IPS DF 6.9 (cell line): Measurements from ENCODE around the gene TNFRSF4.

ENCODE experiments used
- DNase-seq: peaks from one replicate; pipeline ENCODE4 v3.0.0-alpha.2; 2013; ENCODE audit warnings: low read depth, low spot score
- H3K27ac ChIP-seq: one replicate; pipeline ENCODE4 v1.5.1; 2013; ENCODE audit warnings: low read length, control low read depth
- H3K27me3 ChIP-seq: 2 replicates; pipeline ENCODE4 v1.6.1; 2013; ENCODE audit warnings: mild to moderate bottlenecking, low read length; ENCODE audit not compliant: control insufficient read depth, insufficient read depth
- H3K36me3 ChIP-seq: 2 replicates; pipeline ENCODE4 v1.6.1; 2013; ENCODE audit warnings: low read length; ENCODE audit not compliant: control insufficient read depth, insufficient read depth
- H3K4me1 ChIP-seq: 2 replicates; pipeline ENCODE4 v1.6.1; 2013; ENCODE audit warnings: low read length; ENCODE audit not compliant: control insufficient read depth, insufficient read depth
- H3K4me3 ChIP-seq: 2 replicates; pipeline ENCODE4 v1.5.1; 2013; ENCODE audit warnings: mild to moderate bottlenecking, low read length
- H3K9me3 ChIP-seq: 2 replicates; pipeline ENCODE4 v1.6.1; 2013; ENCODE audit warnings: low read length, inconsistent platforms; ENCODE audit not compliant: control insufficient read depth, insufficient read depth
- WGBS: extraction: QIAGEN DNeasy Blood & Tissue Kit; methylation state at CpG from one replicate; pipeline ENCODE4 v1.1.7; 2013; ENCODE audit warnings: mixed read lengths, missing lambda C conversion rate; ENCODE audit not compliant: insufficient read length, insufficient coverage; 5-methylcytosine and 5-hydroxymethylcytosine counted together

Gene TNFRSF4

DNA sequence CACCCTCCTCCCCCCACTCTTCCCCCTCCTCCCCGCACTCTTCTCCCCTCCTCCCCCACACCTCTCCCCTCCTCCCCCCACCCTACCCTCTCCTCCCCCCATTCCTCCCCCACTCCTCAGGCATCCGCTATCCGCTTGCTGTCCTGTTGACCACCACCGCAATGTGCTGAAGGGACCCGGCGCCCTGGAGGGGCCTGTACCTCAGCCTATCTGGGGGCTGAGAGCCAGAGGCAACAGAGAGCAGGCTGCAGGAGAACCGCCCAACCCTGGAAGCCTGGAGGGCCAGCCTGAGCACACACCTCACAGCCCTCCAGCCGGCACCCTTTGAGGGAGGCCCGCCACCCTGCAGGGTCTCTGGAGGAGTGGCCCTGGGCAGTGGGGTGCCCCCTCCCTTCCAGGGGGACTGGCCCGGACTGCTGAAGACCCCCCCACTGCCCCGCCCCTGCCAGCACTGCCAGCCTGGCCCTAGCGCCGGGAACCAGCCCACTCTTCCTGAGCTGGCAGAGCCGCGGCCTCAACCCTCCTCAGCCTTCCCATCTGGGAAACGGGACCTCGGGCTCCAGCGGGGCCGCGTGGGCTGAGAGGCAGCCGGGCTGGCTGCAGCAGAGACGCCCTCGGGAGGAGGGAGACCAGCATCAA is 31.3 kb upstream of the TNFRSF4 start:
- H3K4me1 ChIP-seq = peaks cover 8% of the 10 kb centered on the region
- no peak overlapping the region for H3K4me3 ChIP-seq
- no CpG with 5 or more reads among the region's 23 CpGs for WGBS
- no peaks in the 10 kb centered on the region for H3K9me3 ChIP-seq
- no peaks in the 10 kb centered on the region; the same call in 1 of the 2 replicates for H3K27me3 ChIP-seq
- no peaks in the 10 kb centered on the region for H3K36me3 ChIP-seq
- no peak for DNase-seq
- no peak overlapping the region for H3K27ac ChIP-seq

DNA sequence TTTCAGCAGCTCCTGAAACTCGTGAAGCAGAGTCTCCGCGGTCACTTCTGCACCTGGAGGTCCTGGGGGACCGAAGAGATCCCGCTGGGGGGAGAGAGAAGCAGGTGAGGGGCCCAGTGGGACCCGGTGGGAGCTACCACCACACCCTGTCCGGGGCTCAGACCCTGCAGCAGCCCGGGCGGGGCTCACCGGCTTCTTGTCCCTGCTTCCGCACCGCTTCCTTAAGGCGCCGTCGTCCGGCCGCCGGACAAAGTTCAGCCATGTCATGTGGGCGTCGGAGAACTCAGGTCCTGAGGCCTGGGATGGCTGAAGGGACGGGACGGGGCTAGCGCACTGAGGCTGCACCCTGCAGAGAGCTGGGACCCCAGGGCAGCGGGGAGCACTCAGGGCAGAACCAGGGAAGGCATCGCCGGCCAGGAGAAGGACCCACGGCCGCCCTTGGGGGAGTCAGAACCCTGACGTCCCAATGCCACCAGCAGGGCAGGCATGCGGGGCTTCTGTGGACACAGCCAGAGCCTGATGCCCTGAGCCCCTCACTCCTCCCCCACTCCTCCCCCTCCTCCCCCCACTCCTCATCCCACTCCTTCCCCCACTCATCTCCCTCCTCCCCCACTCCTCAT is 30.3 kb upstream of the TNFRSF4 start:
- Histone ChIP-seq H3K4me3 (no peak overlapping the region), H3K4me1 (peaks cover 8% of the 10 kb centered on the region), H3K9me3 (no peaks in the 10 kb centered on the region), H3K36me3 (no peaks in the 10 kb centered on the region), H3K27me3 (no peaks in the 10 kb centered on the region; the same call in 1 of the 2 replicates), H3K27ac (no peak overlapping the region)
- no peak for DNase-seq
- WGBS = no CpG with 5 or more reads among the region's 30 CpGs

DNA sequence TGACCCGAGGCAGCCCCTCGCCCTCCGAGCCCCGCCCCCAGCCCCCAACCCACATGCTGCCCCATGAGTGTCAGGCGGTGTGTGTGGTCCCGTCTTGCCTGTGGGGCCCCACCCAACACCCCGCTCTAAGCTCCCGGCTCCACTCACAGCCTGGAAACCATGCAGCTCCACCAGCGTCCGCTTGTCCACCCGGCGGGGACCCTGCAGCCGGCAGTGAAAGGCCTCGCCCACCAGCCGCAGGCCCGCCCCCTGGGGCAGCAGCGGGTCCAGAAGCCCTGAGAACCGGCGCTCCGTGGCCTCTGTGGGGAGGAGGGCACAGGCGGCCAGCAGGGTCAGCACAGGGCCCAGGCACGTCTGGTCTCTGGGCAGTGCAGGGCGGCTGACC is 29.8 kb upstream of the TNFRSF4 start:
- Histone ChIP-seq H3K36me3 (no peaks in the 10 kb centered on the region), H3K27me3 (no peaks in the 10 kb centered on the region; the same call in 1 of the 2 replicates), H3K9me3 (no peaks in the 10 kb centered on the region), H3K4me1 (peaks cover 8% of the 10 kb centered on the region), H3K4me3 (no peak overlapping the region), H3K27ac (no peak overlapping the region)
- DNase-seq = no peak
- no CpG with 5 or more reads among the region's 23 CpGs for WGBS

DNA sequence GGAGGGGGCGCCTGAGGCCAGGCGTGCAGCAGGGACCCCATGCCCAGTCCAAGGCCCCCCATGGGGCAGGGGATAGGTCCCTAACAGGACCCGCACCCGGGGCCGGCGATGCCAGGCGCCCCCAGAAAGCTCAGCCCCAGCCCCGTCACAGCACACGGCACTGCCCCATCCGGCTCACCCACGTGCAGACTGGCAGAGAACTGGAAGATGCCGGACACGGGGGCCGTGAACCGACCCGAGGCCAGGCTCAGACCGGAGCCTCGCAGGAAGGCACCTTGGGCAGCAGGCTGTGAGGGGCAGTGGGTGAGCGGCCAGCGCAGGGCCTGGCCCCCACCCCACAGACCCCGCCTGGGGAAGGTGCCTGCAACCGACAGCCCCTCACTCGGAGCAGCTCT is 29.3 kb upstream of the TNFRSF4 start:
- no peak overlapping the region for H3K27ac ChIP-seq
- no peaks in the 10 kb centered on the region for H3K36me3 ChIP-seq
- H3K27me3 ChIP-seq = no peaks in the 10 kb centered on the region; the same call in 1 of the 2 replicates
- H3K9me3 ChIP-seq = no peaks in the 10 kb centered on the region
- H3K4me1 ChIP-seq = peaks cover 8% of the 10 kb centered on the region
- no peak for DNase-seq
- H3K4me3 ChIP-seq = no peak overlapping the region
- no CpG with 5 or more reads among the region's 23 CpGs for WGBS

DNA sequence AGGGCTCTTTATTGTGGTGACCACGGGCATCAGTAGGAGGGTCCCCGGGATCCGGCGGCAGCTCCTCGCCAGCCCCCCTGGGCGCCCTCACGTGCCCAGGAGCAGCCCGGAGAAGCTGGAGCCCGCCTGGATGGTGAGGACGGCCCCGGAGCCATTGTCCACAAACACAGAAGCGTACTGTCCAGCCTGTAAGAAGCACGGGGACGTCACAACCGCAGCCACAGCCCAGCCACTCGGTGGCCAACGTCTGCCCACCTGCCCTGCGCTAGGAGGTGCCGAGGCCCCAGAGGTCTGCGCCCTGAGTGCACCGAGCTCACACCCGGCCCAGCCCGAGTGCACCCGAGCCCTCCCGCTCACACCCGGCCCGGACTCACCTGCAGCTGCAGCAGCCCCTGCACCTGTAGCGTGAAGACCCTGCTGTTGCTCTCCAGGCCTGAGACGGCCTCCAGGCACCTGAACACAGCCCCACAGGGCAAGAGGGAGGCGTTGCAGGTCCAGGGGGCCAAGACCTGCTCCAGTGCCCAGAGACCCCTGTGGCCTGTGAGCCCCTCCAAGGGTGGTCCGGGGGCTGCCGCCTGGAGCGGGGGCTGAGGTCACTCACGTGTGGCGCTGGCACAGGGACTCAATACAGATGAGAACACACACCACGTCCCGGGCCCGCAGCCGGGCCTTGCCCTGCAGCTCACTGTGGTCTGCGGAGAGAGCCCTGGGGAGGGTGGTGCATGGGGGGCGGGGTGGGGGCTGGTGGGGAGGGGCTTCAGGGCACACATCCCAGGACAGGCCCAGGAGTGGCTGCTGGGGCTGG is 28.7 kb upstream of the TNFRSF4 start:
- WGBS = no CpG with 5 or more reads among the region's 41 CpGs
- Histone ChIP-seq H3K4me3 (no peak overlapping the region), H3K27me3 (no peaks in the 10 kb centered on the region; the same call in 1 of the 2 replicates), H3K36me3 (no peaks in the 10 kb centered on the region), H3K27ac (no peak overlapping the region), H3K4me1 (peaks cover 8% of the 10 kb centered on the region), H3K9me3 (no peaks in the 10 kb centered on the region)
- DNase-seq = no peak

DNA sequence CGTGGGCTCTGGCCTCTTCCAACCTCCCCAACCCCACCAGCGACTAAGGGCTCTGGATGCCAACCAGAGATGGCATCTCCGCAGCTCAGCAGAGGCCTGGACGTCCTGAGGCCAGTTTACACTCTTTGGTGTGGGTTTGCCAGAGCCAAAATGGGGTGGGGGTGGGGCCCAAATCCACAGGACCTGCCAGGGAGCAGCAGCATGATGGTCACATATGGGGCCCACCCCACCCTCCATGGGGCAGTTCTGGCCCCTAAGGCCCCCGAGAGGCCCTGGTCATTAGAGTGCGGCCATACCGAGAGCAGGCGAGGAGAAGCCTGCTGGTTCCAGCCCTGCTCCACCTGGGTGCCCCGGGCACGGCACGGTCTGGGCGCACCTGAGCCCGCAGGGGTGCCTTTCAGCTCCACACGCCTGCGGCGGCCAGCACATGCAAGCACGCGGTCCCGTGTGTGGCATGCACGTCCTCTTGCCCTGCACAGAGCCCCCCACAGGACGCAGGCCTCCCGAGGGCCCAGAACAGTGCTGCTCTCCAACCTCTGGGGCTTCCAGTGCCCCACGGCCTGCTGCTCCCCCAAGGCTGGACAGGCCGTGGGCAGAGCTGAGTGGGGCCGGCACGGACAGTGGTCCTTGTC is 27.8 kb upstream of the TNFRSF4 start:
- H3K27me3 ChIP-seq = no peaks in the 10 kb centered on the region; the same call in 1 of the 2 replicates

DNA sequence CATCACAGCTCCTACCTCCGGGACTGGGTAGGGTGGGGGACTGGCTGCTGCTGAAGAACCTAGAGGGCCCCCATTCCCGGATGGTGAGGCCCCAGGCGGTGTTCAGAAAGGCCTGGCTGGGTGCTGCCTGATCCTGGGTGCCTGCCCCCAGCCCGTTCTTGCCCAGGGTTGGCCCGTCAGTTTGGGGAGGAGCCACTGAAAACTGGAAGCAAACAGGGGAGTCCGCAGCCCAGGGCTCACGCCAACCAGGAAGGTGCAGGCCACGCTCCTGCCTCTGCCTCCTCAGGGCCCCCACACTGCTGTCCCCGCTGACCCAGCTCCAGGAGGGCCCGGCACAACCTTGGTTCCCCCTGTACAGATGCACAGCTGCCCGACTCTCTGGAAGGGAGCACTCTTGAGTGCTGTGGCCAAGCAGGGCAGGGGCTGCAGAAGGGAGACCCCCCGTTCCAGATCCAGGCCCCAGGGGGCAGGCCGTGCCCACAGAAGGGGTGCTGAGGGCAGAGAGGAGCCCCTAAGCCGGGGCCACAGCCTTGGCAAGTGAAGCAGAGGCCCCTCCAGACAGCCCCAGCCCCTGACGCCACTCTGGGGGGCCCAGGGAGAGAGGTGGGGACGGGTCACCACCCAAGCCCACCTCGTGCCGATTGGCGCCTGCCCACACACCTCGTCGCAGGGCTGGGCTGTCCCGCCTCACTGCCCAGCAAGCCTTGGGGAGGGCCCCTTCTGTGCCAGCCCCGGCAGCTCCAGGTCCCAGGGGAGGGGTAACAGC is 27.1 kb upstream of the TNFRSF4 start:
- H3K9me3 ChIP-seq = no peaks in the 10 kb centered on the region
- no peaks in the 10 kb centered on the region; the same call in 1 of the 2 replicates for H3K27me3 ChIP-seq
- no peak overlapping the region for H3K4me3 ChIP-seq
- peaks cover 2% of the 10 kb centered on the region; the same call in 1 of the 2 replicates for H3K4me1 ChIP-seq
- WGBS = no CpG with 5 or more reads among the region's 23 CpGs
- no peaks in the 10 kb centered on the region for H3K36me3 ChIP-seq
- no peak for DNase-seq
- no peak overlapping the region for H3K27ac ChIP-seq

More for the DNA sequence above, 27.8 kb upstream of the TNFRSF4 start:
- DNase-seq = no peak
- Histone ChIP-seq H3K9me3 (no peaks in the 10 kb centered on the region), H3K4me1 (peaks cover 8% of the 10 kb centered on the region), H3K27ac (no peak overlapping the region), H3K4me3 (no peak overlapping the region), H3K36me3 (no peaks in the 10 kb centered on the region)
- no CpG with 5 or more reads among the region's 26 CpGs for WGBS

DNA sequence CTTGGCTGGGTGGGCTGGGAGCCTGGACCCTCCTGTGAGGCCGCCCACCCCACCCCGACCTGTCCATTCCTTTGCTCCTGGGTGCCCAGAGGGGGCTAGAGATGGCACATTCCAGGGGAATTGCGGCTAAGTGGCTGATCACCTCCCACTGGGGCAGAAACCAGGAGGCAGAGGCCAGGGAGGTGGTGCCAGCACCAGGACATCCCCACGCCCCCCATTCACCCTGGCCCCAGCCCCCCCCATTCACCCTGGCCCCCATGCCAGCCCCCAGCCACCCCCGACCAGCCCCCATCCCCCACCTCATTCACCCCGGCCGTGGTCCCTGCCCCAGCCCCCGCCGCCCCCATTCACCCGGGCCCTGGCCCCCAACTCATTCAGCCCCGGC is 26.4 kb upstream of the TNFRSF4 start:
- no CpG with 5 or more reads among the region's 11 CpGs for WGBS
- Histone ChIP-seq H3K36me3 (no peaks in the 10 kb centered on the region), H3K4me1 (peaks cover 2% of the 10 kb centered on the region; the same call in 1 of the 2 replicates), H3K27ac (no peak overlapping the region), H3K9me3 (no peaks in the 10 kb centered on the region), H3K4me3 (no peak overlapping the region), H3K27me3 (no peaks in the 10 kb centered on the region)
- DNase-seq = no peak

DNA sequence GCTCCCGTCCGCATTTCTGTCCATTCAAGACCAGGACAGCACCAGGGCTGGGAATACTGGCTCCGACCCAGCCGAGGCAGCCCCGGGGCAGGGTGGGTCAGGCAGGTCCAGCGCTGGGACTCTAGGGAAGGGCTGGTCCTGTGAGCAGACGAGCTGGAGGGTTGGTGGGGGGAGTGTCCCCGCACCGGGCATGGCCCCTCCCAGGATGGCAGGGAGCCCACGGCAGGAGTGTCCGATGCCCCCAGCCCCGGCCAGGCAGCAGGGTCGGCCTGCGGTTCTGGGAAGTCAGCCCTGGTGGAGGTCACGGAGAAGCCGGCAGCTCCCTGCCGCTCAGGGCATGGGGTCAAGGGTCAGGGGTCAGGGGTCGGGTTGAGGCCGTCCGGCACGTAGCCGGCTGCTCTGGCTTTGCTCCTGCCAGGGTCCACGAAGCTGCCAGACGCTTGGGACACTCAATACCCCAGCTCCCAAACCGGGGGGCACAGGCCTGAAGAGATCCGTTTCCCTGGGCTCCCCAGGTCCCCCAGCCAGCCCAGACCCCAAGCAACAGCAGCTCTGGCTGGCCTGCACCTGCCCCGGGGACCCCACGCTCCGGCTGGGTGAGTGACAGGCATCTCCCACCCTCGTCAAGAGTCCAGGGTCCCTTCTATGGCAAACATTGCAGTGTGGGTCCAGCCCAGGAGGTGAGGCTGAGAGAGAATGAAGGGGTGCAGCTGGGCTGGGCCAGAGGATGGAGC is 25.8 kb upstream of the TNFRSF4 start:
- no peaks in the 10 kb centered on the region for H3K36me3 ChIP-seq
- H3K27ac ChIP-seq = no peak overlapping the region
- no CpG with 5 or more reads among the region's 30 CpGs for WGBS
- no peak for DNase-seq
- H3K27me3 ChIP-seq = no peaks in the 10 kb centered on the region
- no peaks in the 10 kb centered on the region for H3K9me3 ChIP-seq
- no peak overlapping the region for H3K4me3 ChIP-seq
- H3K4me1 ChIP-seq = peaks cover 2% of the 10 kb centered on the region; the same call in 1 of the 2 replicates
